Fibroblast of skin of right quadriceps (primary cell): ENCODE measurements around the gene IL20.
A peak's percentile ranks its signal among the peaks of the same experiment; 100 is the strongest.
"Not testable (repeated sequence)": the region's sequence is repeated elsewhere in the genome, so short reads cannot be mapped to it uniquely, and the experiment has no call there.

Experiments used
- DNase-seq: peaks from one replicate; pipeline ENCODE4 v3.0.0-alpha.2; 2013

Gene IL20

GRCh38 chr1:206843626-206844025 lies 21.8 kb upstream of the IL20 start:
- DNase-seq, result no peak

GRCh38 chr1:206846487-206846886 lies 18.9 kb upstream of the IL20 start:
- no peak for DNase-seq

GRCh38 chr1:206847337-206847834 lies 18.0 kb upstream of the IL20 start:
- no peak for DNase-seq

GRCh38 chr1:206847946-206848345 lies 17.5 kb upstream of the IL20 start:
- DNase-seq, result no peak

GRCh38 chr1:206850401-206850800 lies 15.0 kb upstream of the IL20 start:
- no peak for DNase-seq

- peak; percentile 86 for DNase-seq
Measured at GRCh38 chr1:206851341-206852010, 13.9 kb upstream of the IL20 start.

GRCh38 chr1:206852662-206853061 lies 12.8 kb upstream of the IL20 start:
- DNase-seq, result not testable (repeated sequence)

GRCh38 chr1:206853696-206854095 lies 11.7 kb upstream of the IL20 start:
- not testable (repeated sequence) for DNase-seq

- no peak for DNase-seq
Measured at GRCh38 chr1:206854401-206855129, 10.9 kb upstream of the IL20 start.

- no peak for DNase-seq
Measured at GRCh38 chr1:206855859-206856258, 9.6 kb upstream of the IL20 start.

GRCh38 chr1:206856674-206857464 lies 8.6 kb upstream of the IL20 start:
- DNase-seq, result no peak

GRCh38 chr1:206859082-206859521 lies 6.3 kb upstream of the IL20 start:
- DNase-seq, result no peak

GRCh38 chr1:206860165-206860564 lies 5.3 kb upstream of the IL20 start:
- no peak for DNase-seq

GRCh38 chr1:206863266-206863665 lies 2.2 kb upstream of the IL20 start:
- no peak for DNase-seq

GRCh38 chr1:206866062-206866461 lies 639 bp downstream of the IL20 start:
- DNase-seq, result peak; percentile 58

- no peak for DNase-seq
Measured at GRCh38 chr1:206867239-206867638, 1.8 kb downstream of the IL20 start.

GRCh38 chr1:206867716-206868115 lies 2.3 kb downstream of the IL20 start:
- DNase-seq, result no peak

GRCh38 chr1:206868264-206868663 lies 2.8 kb downstream of the IL20 start:
- DNase-seq, result no peak

GRCh38 chr1:206872139-206872538 lies 6.7 kb downstream of the IL20 start:
- DNase-seq, result no peak

- DNase-seq, result no peak
Measured at GRCh38 chr1:206873603-206874188, 8.3 kb downstream of the IL20 start.

GRCh38 chr1:206875752-206876377 lies 10.4 kb downstream of the IL20 start:
- no peak for DNase-seq

- DNase-seq, result no peak
Measured at GRCh38 chr1:206878456-206878855, 13.0 kb downstream of the IL20 start.

- DNase-seq, result no peak
Measured at GRCh38 chr1:206880314-206880713, 14.9 kb downstream of the IL20 start.
